OCI-LY7 (cell line): ENCODE results near the gene MACROD1.

Experiments
- CTCF ChIP-seq: fragments of 200-600 bp; sonication (generic); conservative IDR thresholded peaks from 2 replicates; pipeline ENCODE4 v1.5.1; 2014; ENCODE audit warnings: mild to moderate bottlenecking, antibody characterized with exemption, low read length, moderate library complexity, mixed read lengths
- EZH2phosphoT487 ChIP-seq: fragments of 200-600 bp; sonication (generic); IDR thresholded peaks from 2 replicates; pipeline ENCODE4 v1.6.1; 2018; ENCODE audit warnings: low read depth, borderline replicate concordance, mild to moderate bottlenecking, mixed run types, antibody characterized with exemption, low read length, moderate library complexity, mixed read lengths

- no peak for TF ChIP-seq CTCF
- TF ChIP-seq EZH2phosphoT487: no peak
These were observed 37.5 kb downstream of the MACROD1 start for GRCh38 chr11:64128255-64129006.
